Stimulated activated naive B cell treated with anti-CD40 and anti-IgM and Interleukin-4, amounts not matched to agents 10 μg/mL and 1 μg/mL and 100 μg/mL, for 72 hours (primary cell): ENCODE measurements around the gene KIF5A.

ENCODE experiments used
- ATAC-seq, 2 donors: fragments of 150-1000 bp; cut with Tn5 transposase; replicated peaks; 2 replicates each; pipeline ENCODE4 v1.10.0; 2021; ENCODE audit warnings: moderate library complexity in 1 of 2
- DNase-seq: peaks from one replicate; pipeline ENCODE4 v3.0.0; 2021
- H3K27ac Mint-ChIP-seq: one replicate; pipeline ENCODE4 v1.8.0; 2022; ENCODE audit warnings: mild to moderate bottlenecking, mixed read lengths
- H3K27me3 Mint-ChIP-seq, 2 donors: one replicate each; pipeline ENCODE4 v1.8.0; 2022; ENCODE audit warnings: mixed read lengths in 2 of 2
- H3K36me3 Mint-ChIP-seq, 2 donors: one replicate each; pipeline ENCODE4 v1.8.0; 2022; ENCODE audit warnings: mixed read lengths in 2 of 2, mild to moderate bottlenecking in 1 of 2
- H3K4me1 Mint-ChIP-seq, 2 donors: one replicate each; pipeline ENCODE4 v1.8.0; 2022; ENCODE audit warnings: mixed read lengths in 2 of 2, mild to moderate bottlenecking in 1 of 2
- H3K4me3 Mint-ChIP-seq, 2 donors: one replicate each; pipeline ENCODE4 v1.8.0; 2022; ENCODE audit warnings: mild to moderate bottlenecking in 2 of 2, mixed read lengths in 2 of 2, moderate library complexity in 1 of 2
- H3K9me3 Mint-ChIP-seq, 2 donors: one replicate each; pipeline ENCODE4 v1.8.0; 2022; ENCODE audit warnings: mixed read lengths in 2 of 2, mild to moderate bottlenecking in 1 of 2

KIF5A gene

DNA sequence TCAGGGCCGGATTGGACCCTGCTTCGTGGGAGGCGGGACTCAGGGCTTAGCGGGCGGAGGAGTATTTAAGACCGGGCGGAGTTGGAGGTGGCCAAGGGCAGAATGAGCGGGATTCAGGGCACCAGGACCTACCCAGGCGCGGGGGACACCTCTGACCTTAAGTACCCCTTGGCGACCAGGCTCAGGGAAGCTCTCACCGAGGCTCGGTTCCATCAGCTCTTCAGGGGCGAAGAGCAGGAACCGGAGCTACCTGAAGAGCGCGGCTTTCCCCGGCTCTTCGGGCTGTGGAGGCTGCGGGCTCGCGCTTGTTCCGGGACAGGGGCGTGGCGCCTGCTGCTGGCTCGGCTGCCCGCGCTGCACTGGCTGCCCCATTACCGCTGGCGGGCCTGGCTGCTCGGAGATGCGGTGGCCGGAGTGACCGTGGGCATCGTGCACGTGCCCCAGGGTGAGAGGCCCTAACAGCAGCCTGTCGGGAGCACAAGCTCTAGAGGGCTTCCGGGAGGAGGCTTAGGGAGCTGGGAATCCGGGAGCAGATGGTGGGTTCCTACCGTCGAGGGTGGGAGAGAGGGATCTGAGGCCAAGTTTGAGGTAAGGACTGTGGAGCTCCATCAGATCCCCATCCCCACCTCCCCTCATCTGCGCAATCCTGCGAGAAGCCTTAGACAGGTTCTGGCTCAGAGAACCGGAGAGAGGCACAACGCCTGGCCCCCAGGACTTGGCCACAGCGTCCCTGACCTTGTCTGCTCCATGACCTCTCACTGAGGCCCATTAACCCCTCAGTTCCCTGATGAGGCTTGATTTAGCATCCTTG is 69.8 kb downstream of the KIF5A start:
- Mint-ChIP-seq H3K4me1 (peaks cover 36 to 51% of the 10 kb centered on the region in 2 donors), H3K36me3 (no peaks in the 10 kb centered on the region), H3K4me3 (peak overlapping the region; percentile 43 to 62), H3K27ac (no peak overlapping the region), H3K27me3 (peaks cover 89 to 98% of the 10 kb centered on the region in 2 donors), H3K9me3 (no peaks in the 10 kb centered on the region)
- ATAC-seq (peak in 1 of 2 donors; percentile 38), DNase-seq (no peak)

GRCh38 chr12:57620245-57620935 is 70.5 kb downstream of the KIF5A start:
- Mint-ChIP-seq H3K9me3 (no peaks in the 10 kb centered on the region), H3K4me1 (peaks cover 29 to 44% of the 10 kb centered on the region in 2 donors), H3K4me3 (peak overlapping the region; percentile 74 to 85), H3K27me3 (peaks cover 90 to 98% of the 10 kb centered on the region in 2 donors), H3K36me3 (no peaks in the 10 kb centered on the region), H3K27ac (no peak overlapping the region)
- ATAC-seq (no peak), DNase-seq (no peak)

DNA sequence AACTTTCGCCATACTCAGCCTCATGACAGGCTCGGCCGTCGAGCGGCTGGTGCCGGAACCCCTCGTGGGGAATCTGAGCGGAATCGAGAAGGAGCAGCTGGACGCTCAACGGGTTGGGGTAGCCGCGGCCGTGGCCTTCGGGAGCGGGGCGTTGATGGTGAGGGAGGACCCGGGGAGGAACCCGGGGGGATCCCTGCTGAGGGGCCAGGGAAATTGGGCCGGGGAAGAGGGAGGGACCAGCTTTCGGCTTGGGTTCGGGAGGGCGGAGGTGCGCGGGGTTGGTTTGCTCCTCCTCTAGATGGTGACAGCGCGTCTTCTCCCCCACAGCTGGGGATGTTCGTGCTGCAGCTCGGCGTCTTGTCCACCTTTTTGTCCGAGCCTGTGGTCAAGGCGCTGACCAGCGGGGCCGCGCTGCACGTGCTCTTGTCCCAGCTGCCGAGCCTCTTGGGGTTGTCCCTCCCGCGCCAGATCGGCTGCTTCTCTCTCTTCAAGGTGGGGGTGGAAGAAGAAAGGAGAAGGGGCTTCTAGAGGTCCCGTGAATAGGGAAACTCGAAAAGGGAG is 71.2 kb downstream of the KIF5A start:
- ATAC-seq = peak; percentile 21 to 22
- peaks cover 24 to 38% of the 10 kb centered on the region in 2 donors for H3K4me1 Mint-ChIP-seq

GRCh38 chr12:57621497-57622292 is 71.9 kb downstream of the KIF5A start:
- Mint-ChIP-seq H3K4me3 (peak overlapping the region; percentile 74 to 85), H3K36me3 (no peaks in the 10 kb centered on the region), H3K27ac (peak overlapping the region; percentile 25), H3K4me1 (peaks cover 26 to 43% of the 10 kb centered on the region in 2 donors), H3K27me3 (peaks cover 91 to 98% of the 10 kb centered on the region in 2 donors), H3K9me3 (no peaks in the 10 kb centered on the region)
- ATAC-seq = peak; percentile 79 to 82
- DNase-seq = no peak

More for the DNA sequence above, 71.2 kb downstream of the KIF5A start:
- Mint-ChIP-seq H3K27ac (peak overlapping the region; percentile 52), H3K4me3 (peak overlapping the region; percentile 74 to 85), H3K27me3 (peaks cover 91 to 98% of the 10 kb centered on the region in 2 donors), H3K9me3 (no peaks in the 10 kb centered on the region), H3K36me3 (no peaks in the 10 kb centered on the region)
- DNase-seq = no peak

GRCh38 chr12:57622293-57623245 is 72.7 kb downstream of the KIF5A start:
- H3K36me3 Mint-ChIP-seq = no peaks in the 10 kb centered on the region
- peak overlapping the region; percentile 74 to 85 for H3K4me3 Mint-ChIP-seq
- no peaks in the 10 kb centered on the region for H3K9me3 Mint-ChIP-seq
- no peak for DNase-seq
- peaks cover 28 to 52% of the 10 kb centered on the region in 2 donors for H3K4me1 Mint-ChIP-seq
- H3K27ac Mint-ChIP-seq = peak overlapping the region; percentile 25
- H3K27me3 Mint-ChIP-seq = peaks cover 87 to 98% of the 10 kb centered on the region in 2 donors
- no peak for ATAC-seq

GRCh38 chr12:57623385-57623784 is 73.5 kb downstream of the KIF5A start:
- peaks cover 34 to 60% of the 10 kb centered on the region in 2 donors for H3K4me1 Mint-ChIP-seq
- H3K36me3 Mint-ChIP-seq = no peaks in the 10 kb centered on the region
- no peaks in the 10 kb centered on the region for H3K9me3 Mint-ChIP-seq
- H3K4me3 Mint-ChIP-seq = no peak overlapping the region
- DNase-seq (no peak), ATAC-seq (no peak)
- H3K27ac Mint-ChIP-seq = no peak overlapping the region
- H3K27me3 Mint-ChIP-seq = peaks cover 86 to 98% of the 10 kb centered on the region in 2 donors

GRCh38 chr12:57623811-57624390 is 74.1 kb downstream of the KIF5A start:
- H3K4me1 Mint-ChIP-seq = peaks cover 33 to 59% of the 10 kb centered on the region in 2 donors
- DNase-seq (no peak), ATAC-seq (no peak)
- peaks cover 89 to 100% of the 10 kb centered on the region in 2 donors for H3K27me3 Mint-ChIP-seq
- H3K9me3 Mint-ChIP-seq = no peaks in the 10 kb centered on the region
- H3K27ac Mint-ChIP-seq = no peak overlapping the region
- no peak overlapping the region for H3K4me3 Mint-ChIP-seq
- no peaks in the 10 kb centered on the region for H3K36me3 Mint-ChIP-seq

GRCh38 chr12:57624441-57625220 is 74.8 kb downstream of the KIF5A start:
- H3K36me3 Mint-ChIP-seq = no peaks in the 10 kb centered on the region
- no peak overlapping the region for H3K4me3 Mint-ChIP-seq
- peaks cover 30 to 52% of the 10 kb centered on the region in 2 donors for H3K4me1 Mint-ChIP-seq
- ATAC-seq (no peak), DNase-seq (no peak)
- no peaks in the 10 kb centered on the region for H3K9me3 Mint-ChIP-seq
- H3K27me3 Mint-ChIP-seq = peaks cover 86 to 100% of the 10 kb centered on the region in 2 donors
- no peak overlapping the region for H3K27ac Mint-ChIP-seq

- Mint-ChIP-seq H3K36me3 (no peaks in the 10 kb centered on the region), H3K27ac (no peak overlapping the region), H3K4me3 (no peak overlapping the region), H3K9me3 (no peaks in the 10 kb centered on the region), H3K27me3 (peaks cover 88 to 100% of the 10 kb centered on the region in 2 donors), H3K4me1 (peaks cover 27 to 46% of the 10 kb centered on the region in 2 donors)
- no peak for DNase-seq
- no peak for ATAC-seq
Observed at GRCh38 chr12:57625261-57626032, 75.6 kb downstream of the KIF5A start.

DNA sequence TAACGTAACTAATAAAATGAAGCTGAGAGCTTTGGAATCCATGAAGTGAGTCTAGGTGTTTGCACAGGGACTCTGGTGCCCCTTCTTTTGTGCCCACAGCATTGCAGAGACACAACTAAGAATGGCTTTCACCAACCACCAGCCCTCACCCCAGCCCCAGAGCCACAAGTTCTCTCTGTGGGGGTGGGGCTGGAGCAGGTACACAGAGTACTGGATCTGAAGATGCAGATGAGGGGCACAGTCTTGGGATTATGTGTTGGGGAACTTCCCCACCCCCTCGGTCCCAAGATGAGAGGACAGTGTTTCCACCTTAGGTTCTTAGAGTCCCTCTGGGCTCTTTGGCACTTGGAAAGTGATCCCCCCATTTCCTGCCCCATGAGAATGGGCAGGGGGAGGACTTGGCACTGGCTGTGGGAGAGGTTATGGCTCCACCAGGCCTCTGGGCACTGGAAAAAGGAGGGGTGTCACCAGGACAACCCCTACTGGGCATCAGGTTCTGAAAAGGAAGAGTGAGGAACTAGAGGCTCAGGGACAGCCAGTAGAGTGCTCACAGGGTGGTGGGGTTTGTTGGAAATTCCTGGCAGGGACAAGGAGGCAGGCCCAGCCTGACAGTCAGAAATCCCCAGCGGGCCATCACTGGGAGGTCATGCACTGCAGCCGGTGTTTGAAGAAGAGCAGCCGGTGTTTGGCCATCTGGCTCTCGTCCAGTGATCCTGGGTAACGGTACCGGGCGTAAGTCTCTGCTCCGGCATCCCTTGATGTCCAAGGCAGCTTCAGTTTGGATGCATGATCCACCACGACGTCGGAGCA is 76.5 kb downstream of the KIF5A start:
- DNase-seq = no peak
- Mint-ChIP-seq H3K36me3 (no peaks in the 10 kb centered on the region), H3K4me3 (peak overlapping the region in 1 of 2 donors; percentile 7), H3K9me3 (no peaks in the 10 kb centered on the region), H3K27me3 (peaks cover 88 to 100% of the 10 kb centered on the region in 2 donors), H3K27ac (peak overlapping the region; percentile 38), H3K4me1 (peaks cover 19 to 37% of the 10 kb centered on the region in 2 donors)
- no peak for ATAC-seq

- Mint-ChIP-seq H3K27ac (peak overlapping the region; percentile 62), H3K36me3 (no peaks in the 10 kb centered on the region), H3K4me1 (peaks cover 17 to 36% of the 10 kb centered on the region in 2 donors), H3K27me3 (peaks cover 88 to 100% of the 10 kb centered on the region in 2 donors), H3K9me3 (no peaks in the 10 kb centered on the region), H3K4me3 (peak overlapping the region; percentile 7 to 23)
- DNase-seq (no peak), ATAC-seq (no peak)
Observed at GRCh38 chr12:57626921-57627445, 77.1 kb downstream of the KIF5A start.
